AG04450 (cell line): ENCODE results near the gene RASGRP2. TPM values are rescaled to one million over a fixed set of nuclear protein-coding genes. Genes with fewer than 3 reads are reported as not detected.

ENCODE experiments used
- CTCF ChIA-PET: fragments of 300-600, 350-600 bp; formaldehyde crosslinking; extraction: SDS; loops from one replicate; lab custom pipeline; 2022; ENCODE audit warnings: antibody characterized with exemption, inconsistent platforms; lab: Charles Lee
- POLR2A ChIA-PET: fragments of 350-600 bp; formaldehyde crosslinking; extraction: SDS; loops from one replicate; lab custom pipeline; 2021; ENCODE audit warnings: antibody characterized with exemption, inconsistent platforms; lab: Yijun Ruan, JAX
- DNase-seq: peaks from one replicate; pipeline ENCODE4 v3.0.0-alpha.2; 2011; ENCODE audit warnings: low read depth, low spot score
- H3K27ac ChIP-seq: one replicate; pipeline ENCODE4 v1.5.1; 2012; ENCODE audit warnings: low read depth, low read length, control low read depth
- H3K27me3 ChIP-seq: one replicate; pipeline ENCODE4 v1.6.0; 2012; ENCODE audit warnings: low read length; ENCODE audit not compliant: control insufficient read depth, insufficient read depth
- H3K4me3 ChIP-seq: 2 replicates; pipeline ENCODE4 v1.5.1; 2011; ENCODE audit warnings: mild to moderate bottlenecking, low read depth, low read length, control low read depth
- H3K9me3 ChIP-seq: 2 replicates; pipeline ENCODE4 v1.5.1; 2012; ENCODE audit warnings: low read length; ENCODE audit not compliant: control insufficient read depth, insufficient read depth
- polyA plus RNA-seq: library from polyadenylated mRNA; depleted of rRNA; stranded (reverse); fragments of >200 nt; gene quantifications from 2 replicates; pipeline ENCODE4 v1.2.3, GENCODE V29; 2011
- TF ChIP-seq, protein P1 (sequence below): IDR thresholded peaks from 2 replicates; pipeline ENCODE4 v1.5.1; 2011; ENCODE audit warnings: low read depth, low read length, control low read depth, inconsistent platforms

Gene RASGRP2
- polyA plus RNA-seq, 1 experiment = 0.43 TPM

- Histone ChIP-seq H3K27me3 (peaks cover 55% of the 10 kb centered on the region), H3K9me3 (no peaks in the 10 kb centered on the region; the same call in 1 of the 2 replicates), H3K27ac (no peak overlapping the region), H3K4me3 (no peak overlapping the region)
- ChIA-PET CTCF (interaction anchor here (2.1 kb wide), 1 partner anchor 32 kb away, joined by 11 read pairs; no protein-coding TSS in a partner anchor), POLR2A (no interaction called here)
- TF ChIP-seq, protein P1, sequence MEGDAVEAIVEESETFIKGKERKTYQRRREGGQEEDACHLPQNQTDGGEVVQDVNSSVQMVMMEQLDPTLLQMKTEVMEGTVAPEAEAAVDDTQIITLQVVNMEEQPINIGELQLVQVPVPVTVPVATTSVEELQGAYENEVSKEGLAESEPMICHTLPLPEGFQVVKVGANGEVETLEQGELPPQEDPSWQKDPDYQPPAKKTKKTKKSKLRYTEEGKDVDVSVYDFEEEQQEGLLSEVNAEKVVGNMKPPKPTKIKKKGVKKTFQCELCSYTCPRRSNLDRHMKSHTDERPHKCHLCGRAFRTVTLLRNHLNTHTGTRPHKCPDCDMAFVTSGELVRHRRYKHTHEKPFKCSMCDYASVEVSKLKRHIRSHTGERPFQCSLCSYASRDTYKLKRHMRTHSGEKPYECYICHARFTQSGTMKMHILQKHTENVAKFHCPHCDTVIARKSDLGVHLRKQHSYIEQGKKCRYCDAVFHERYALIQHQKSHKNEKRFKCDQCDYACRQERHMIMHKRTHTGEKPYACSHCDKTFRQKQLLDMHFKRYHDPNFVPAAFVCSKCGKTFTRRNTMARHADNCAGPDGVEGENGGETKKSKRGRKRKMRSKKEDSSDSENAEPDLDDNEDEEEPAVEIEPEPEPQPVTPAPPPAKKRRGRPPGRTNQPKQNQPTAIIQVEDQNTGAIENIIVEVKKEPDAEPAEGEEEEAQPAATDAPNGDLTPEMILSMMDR = no peak
- DNase-seq = no peak
Measured at GRCh38 chr11:64720640-64721358, 23.1 kb downstream of the RASGRP2 start.

GRCh38 chr11:64720167-64720566 is 23.8 kb downstream of the RASGRP2 start:
- TF ChIP-seq, protein P1 = no peak
- Histone ChIP-seq H3K9me3 (no peaks in the 10 kb centered on the region; the same call in 1 of the 2 replicates), H3K4me3 (no peak overlapping the region), H3K27ac (no peak overlapping the region), H3K27me3 (peaks cover 62% of the 10 kb centered on the region)
- POLR2A ChIA-PET = no interaction called here
- no peak for DNase-seq
- CTCF ChIA-PET = interaction anchor here (2.1 kb wide), 1 partner anchor 31 kb away, joined by 11 read pairs; no protein-coding TSS in a partner anchor

- H3K4me3 ChIP-seq = no peak overlapping the region
- H3K27me3 ChIP-seq = peaks cover 69% of the 10 kb centered on the region
- TF ChIP-seq, protein P1 = no peak
- CTCF ChIA-PET = interaction anchor here (2.1 kb wide), 1 partner anchor 31 kb away, joined by 11 read pairs; no protein-coding TSS in a partner anchor
- DNase-seq = no peak
- no peaks in the 10 kb centered on the region; the same call in 1 of the 2 replicates for H3K9me3 ChIP-seq
- POLR2A ChIA-PET = no interaction called here
- H3K27ac ChIP-seq = no peak overlapping the region
Measured at GRCh38 chr11:64719406-64719805, 24.5 kb downstream of the RASGRP2 start.

- Histone ChIP-seq H3K27me3 (peaks cover 74% of the 10 kb centered on the region), H3K9me3 (no peaks in the 10 kb centered on the region; the same call in 1 of the 2 replicates), H3K4me3 (no peak overlapping the region), H3K27ac (no peak overlapping the region)
- ChIA-PET CTCF (no interaction called here), POLR2A (no interaction called here)
- DNase-seq = no peak
- TF ChIP-seq, protein P1 = no peak
Measured at GRCh38 chr11:64718780-64719124, 25.2 kb downstream of the RASGRP2 start.

- H3K4me3 ChIP-seq = no peak overlapping the region
- ChIA-PET CTCF (interaction anchor here (3.6 kb wide), 1 partner anchor 30 kb away, joined by 22 read pairs; no protein-coding TSS in a partner anchor), POLR2A (no interaction called here)
- TF ChIP-seq, protein P1 = no peak
- no peak for DNase-seq
- no peak overlapping the region for H3K27ac ChIP-seq
- H3K9me3 ChIP-seq = no peaks in the 10 kb centered on the region; the same call in 1 of the 2 replicates
- H3K27me3 ChIP-seq = peaks cover 75% of the 10 kb centered on the region
Measured at GRCh38 chr11:64718084-64718779, 25.7 kb downstream of the RASGRP2 start.
